HepG2 (cell line): ENCODE data around the gene BCL2L2. TPM values are rescaled to one million over a fixed set of nuclear protein-coding genes. Genes with fewer than 3 reads are reported as not detected.

Source experiments
- ASH2L ChIP-seq: fragments of 300-600, 200-600 bp; sonication (generic); IDR thresholded peaks from 2 replicates; pipeline ENCODE4 v1.7.0; 2017; ENCODE audit warnings: low read depth, mild to moderate bottlenecking, moderate library complexity, mixed read lengths, low read length; ENCODE audit not compliant: insufficient read length
- BORCS8-MEF2B ChIP-seq: sonication (generic); formaldehyde crosslinking; IDR thresholded peaks from 2 replicates; pipeline ENCODE4 v1.8.0; 2022; ENCODE audit warnings: mild to moderate bottlenecking, missing genetic modification reagents
- CCDC6 ChIP-seq: sonication (generic); formaldehyde crosslinking; IDR thresholded peaks from 2 replicates; pipeline ENCODE4 v1.8.1; 2022; ENCODE audit warnings: mild to moderate bottlenecking, missing genetic modification reagents, moderate library complexity
- MLLT10 ChIP-seq: sonication (generic); formaldehyde crosslinking; IDR thresholded peaks from 2 replicates; pipeline ENCODE4 v1.4.0; 2020; ENCODE audit warnings: missing genetic modification reagents
- NKX3-1 ChIP-seq: sonication (generic); formaldehyde crosslinking; IDR thresholded peaks from 2 replicates; pipeline ENCODE4 v1.5.0; 2020; ENCODE audit warnings: missing genetic modification reagents
- NR3C1 ChIP-seq: sonication (generic); formaldehyde crosslinking; IDR thresholded peaks from 2 replicates; pipeline ENCODE4 v1.4.0; 2020; ENCODE audit warnings: missing genetic modification reagents
- PHF8 ChIP-seq: sonication (generic); formaldehyde crosslinking; IDR thresholded peaks from 2 replicates; pipeline ENCODE4 v1.5.0; 2020; ENCODE audit warnings: missing genetic modification reagents
- SCMH1 ChIP-seq: sonication (generic); formaldehyde crosslinking; IDR thresholded peaks from 2 replicates; pipeline ENCODE4 v1.9.0; 2021; ENCODE audit warnings: missing genetic modification reagents, mild to moderate bottlenecking, borderline replicate concordance
- SMAD1 ChIP-seq: sonication (generic); formaldehyde crosslinking; IDR thresholded peaks from 2 replicates; pipeline ENCODE4 v1.4.0; 2020; ENCODE audit warnings: missing genetic modification reagents, low read depth, mild to moderate bottlenecking, borderline replicate concordance
- SP1 ChIP-seq, 2 experiments: fragments of 450-650 bp in 1 of 2; sonication (generic) in 1 of 2; formaldehyde crosslinking in 1 of 2; IDR thresholded peaks; 2 replicates each; pipeline versions ENCODE4 v1.4.0 to v1.6.1; 2016 to 2020; ENCODE audit warnings: missing genetic modification reagents in 1 of 2
- SSRP1 ChIP-seq: IDR thresholded peaks from 2 replicates; pipeline ENCODE4 v1.6.1; 2016; ENCODE audit warnings: control low read depth
- TAF1 ChIP-seq: sonication (generic); formaldehyde crosslinking; IDR thresholded peaks from 2 replicates; pipeline ENCODE4 v1.4.0; 2020; ENCODE audit warnings: missing genetic modification reagents
- ZBTB34 ChIP-seq: sonication (generic); formaldehyde crosslinking; IDR thresholded peaks from 2 replicates; pipeline ENCODE4 v1.8.0; 2022; ENCODE audit warnings: mild to moderate bottlenecking, missing genetic modification reagents
- ZNF296 ChIP-seq: sonication (generic); formaldehyde crosslinking; conservative IDR thresholded peaks from 2 replicates; pipeline ENCODE4 v1.5.0; 2020; ENCODE audit warnings: mild to moderate bottlenecking, missing genetic modification reagents
- ZNF451 ChIP-seq: sonication (generic); formaldehyde crosslinking; IDR thresholded peaks from 2 replicates; pipeline ENCODE4 v1.5.0; 2020; ENCODE audit warnings: mild to moderate bottlenecking, missing genetic modification reagents
- ZNF749 ChIP-seq: sonication (generic); formaldehyde crosslinking; IDR thresholded peaks from 2 replicates; pipeline ENCODE4 v1.8.0; 2022; ENCODE audit warnings: mild to moderate bottlenecking, missing genetic modification reagents, moderate library complexity, borderline replicate concordance
- ZNF790 ChIP-seq: sonication (generic); formaldehyde crosslinking; IDR thresholded peaks from 2 replicates; pipeline ENCODE4 v1.8.0; 2022; ENCODE audit warnings: missing genetic modification reagents, mild to moderate bottlenecking, borderline replicate concordance
- ZSCAN20 ChIP-seq: sonication (generic); formaldehyde crosslinking; IDR thresholded peaks from 2 replicates; pipeline ENCODE4 v1.4.0; 2020; ENCODE audit warnings: missing genetic modification reagents, mild to moderate bottlenecking, borderline replicate concordance
- ZSCAN25 ChIP-seq: sonication (generic); formaldehyde crosslinking; IDR thresholded peaks from 2 replicates; pipeline ENCODE4 v1.8.0; 2022; ENCODE audit warnings: mild to moderate bottlenecking, missing genetic modification reagents
- polyA plus RNA-seq, 8 experiments: library from polyadenylated mRNA; depleted of rRNA in 3 of 8; stranded (reverse) in 7 of 8; unstranded in 1 of 8; fragments of >200 nt; fragmentation: Illumina TruSeq in 4 of 8; extraction: Trizol in 4 of 8; gene quantifications; 2 replicates each; pipeline versions ENCODE4 v1.2.1 to v1.2.3, GENCODE V29; 2011 to 2016; ENCODE audit warnings: low read depth in 4 of 8, missing spikeins in 1 of 8, mixed read lengths in 1 of 8; ENCODE audit not compliant: insufficient read depth in 1 of 8
- total RNA-seq, 5 experiments: library from RNA; depleted of rRNA; stranded (reverse); fragments of >200 nt; fragmentation: Illumina TruSeq; extraction: Trizol; gene quantifications; 2 replicates each; pipeline ENCODE4 v1.2.3, GENCODE V29; 2016; ENCODE audit warnings: low read depth in 1 of 5
- TF ChIP-seq, protein P1 (sequence below): sonication (generic); formaldehyde crosslinking; IDR thresholded peaks from 2 replicates; pipeline ENCODE4 v1.5.0; 2020; ENCODE audit warnings: mild to moderate bottlenecking, missing genetic modification reagents
- TF ChIP-seq, protein P2 (sequence below): sonication (generic); formaldehyde crosslinking; conservative IDR thresholded peaks from 2 replicates; pipeline ENCODE4 v1.4.0; 2020; ENCODE audit warnings: missing genetic modification reagents
- TF ChIP-seq, protein P3 (sequence below): sonication (generic); formaldehyde crosslinking; IDR thresholded peaks from 2 replicates; pipeline ENCODE4 v1.4.0; 2020; ENCODE audit warnings: mild to moderate bottlenecking, missing genetic modification reagents

The BCL2L2 gene
- total and polyA plus RNA-seq, 2 of the 13 experiments (the other 11 are each of a cell fraction or from before 2014, with no cell fraction given) = 28.1 to 49.8 TPM

DNA sequence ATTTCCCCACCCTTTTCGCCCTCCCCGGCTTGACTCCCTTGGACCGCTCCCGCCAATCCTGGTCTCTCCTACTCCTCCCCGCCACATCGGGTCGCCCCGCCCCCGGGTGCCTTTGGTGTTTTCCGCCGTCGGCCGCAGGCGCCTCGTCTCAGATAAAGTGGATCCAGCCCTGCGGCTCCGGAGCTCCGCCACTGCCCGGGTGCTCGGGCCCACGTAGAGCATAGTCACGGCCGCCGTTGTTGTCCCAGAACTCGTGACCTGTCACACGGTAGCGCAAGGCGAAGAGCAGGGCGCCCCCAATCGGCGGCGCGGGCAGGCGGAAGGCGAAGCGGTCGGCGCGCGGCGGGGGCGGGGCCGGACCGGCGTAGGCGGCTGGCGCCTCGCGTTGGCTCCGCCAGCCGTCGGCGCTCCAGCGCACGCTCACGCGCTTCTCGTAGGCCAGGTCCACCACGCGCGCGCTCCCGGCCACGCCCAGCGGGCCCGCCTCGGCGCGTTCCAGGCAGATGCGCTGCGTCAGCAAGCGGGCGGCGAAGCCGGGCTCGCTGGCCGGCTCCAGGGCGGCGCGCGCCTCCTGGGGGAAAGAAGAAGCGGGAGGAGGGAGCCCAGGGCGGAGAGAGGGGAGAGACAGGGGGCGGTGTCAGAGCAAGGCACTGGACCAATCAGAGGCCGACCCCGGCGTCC lies 5.2 kb upstream of the BCL2L2 start (continued):
- TF ChIP-seq, protein P1, sequence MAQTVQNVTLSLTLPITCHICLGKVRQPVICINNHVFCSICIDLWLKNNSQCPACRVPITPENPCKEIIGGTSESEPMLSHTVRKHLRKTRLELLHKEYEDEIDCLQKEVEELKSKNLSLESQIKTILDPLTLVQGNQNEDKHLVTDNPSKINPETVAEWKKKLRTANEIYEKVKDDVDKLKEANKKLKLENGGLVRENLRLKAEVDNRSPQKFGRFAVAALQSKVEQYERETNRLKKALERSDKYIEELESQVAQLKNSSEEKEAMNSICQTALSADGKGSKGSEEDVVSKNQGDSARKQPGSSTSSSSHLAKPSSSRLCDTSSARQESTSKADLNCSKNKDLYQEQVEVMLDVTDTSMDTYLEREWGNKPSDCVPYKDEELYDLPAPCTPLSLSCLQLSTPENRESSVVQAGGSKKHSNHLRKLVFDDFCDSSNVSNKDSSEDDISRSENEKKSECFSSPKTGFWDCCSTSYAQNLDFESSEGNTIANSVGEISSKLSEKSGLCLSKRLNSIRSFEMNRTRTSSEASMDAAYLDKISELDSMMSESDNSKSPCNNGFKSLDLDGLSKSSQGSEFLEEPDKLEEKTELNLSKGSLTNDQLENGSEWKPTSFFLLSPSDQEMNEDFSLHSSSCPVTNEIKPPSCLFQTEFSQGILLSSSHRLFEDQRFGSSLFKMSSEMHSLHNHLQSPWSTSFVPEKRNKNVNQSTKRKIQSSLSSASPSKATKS (CRISPR knock-in tag) = no peak
- TF ChIP-seq ZNF749 (CRISPR knock-in tag) (no peak; the same call in 1 of the 2 replicates), ZNF451 (CRISPR knock-in tag) (no peak; the same call in none of the 2 replicates), SP1 (IDR thresholded peaks at IDR 0.05) (no peak), SP1 (CRISPR knock-in tag; IDR thresholded peaks at IDR 0.05) (peak; percentile 92), SSRP1 (no peak), PHF8 (CRISPR knock-in tag) (peak; percentile 81), NKX3-1 (peak; percentile 94), MLLT10 (CRISPR knock-in tag) (no peak), ZBTB34 (peak; percentile 54), SCMH1 (CRISPR knock-in tag) (no peak), ZSCAN25 (CRISPR knock-in tag) (0 out of 2 replicates have a peak, but pooled peaks have one; percentile 53), NR3C1 (CRISPR knock-in tag) (peak; percentile 93), ZNF296 (no peak), BORCS8-MEF2B (peak; percentile 82), ZNF790 (no peak), ASH2L (peak; percentile 93), TAF1 (CRISPR knock-in tag) (peak; percentile 62), CCDC6 (CRISPR knock-in tag) (no peak), ZSCAN20 (CRISPR knock-in tag) (no peak; the same call in 1 of the 2 replicates), SMAD1 (CRISPR knock-in tag) (0 out of 2 replicates have a peak, but pooled peaks have one; percentile 43)
- TF ChIP-seq, protein P2, sequence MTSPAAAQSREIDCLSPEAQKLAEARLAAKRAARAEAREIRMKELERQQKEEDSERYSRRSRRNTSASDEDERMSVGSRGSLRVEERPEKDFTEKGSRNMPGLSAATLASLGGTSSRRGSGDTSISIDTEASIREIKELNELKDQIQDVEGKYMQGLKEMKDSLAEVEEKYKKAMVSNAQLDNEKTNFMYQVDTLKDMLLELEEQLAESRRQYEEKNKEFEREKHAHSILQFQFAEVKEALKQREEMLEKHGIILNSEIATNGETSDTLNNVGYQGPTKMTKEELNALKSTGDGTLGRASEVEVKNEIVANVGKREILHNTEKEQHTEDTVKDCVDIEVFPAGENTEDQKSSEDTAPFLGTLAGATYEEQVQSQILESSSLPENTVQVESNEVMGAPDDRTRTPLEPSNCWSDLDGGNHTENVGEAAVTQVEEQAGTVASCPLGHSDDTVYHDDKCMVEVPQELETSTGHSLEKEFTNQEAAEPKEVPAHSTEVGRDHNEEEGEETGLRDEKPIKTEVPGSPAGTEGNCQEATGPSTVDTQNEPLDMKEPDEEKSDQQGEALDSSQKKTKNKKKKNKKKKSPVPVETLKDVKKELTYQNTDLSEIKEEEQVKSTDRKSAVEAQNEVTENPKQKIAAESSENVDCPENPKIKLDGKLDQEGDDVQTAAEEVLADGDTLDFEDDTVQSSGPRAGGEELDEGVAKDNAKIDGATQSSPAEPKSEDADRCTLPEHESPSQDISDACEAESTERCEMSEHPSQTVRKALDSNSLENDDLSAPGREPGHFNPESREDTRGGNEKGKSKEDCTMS = peak; percentile 91
- TF ChIP-seq, protein P3, sequence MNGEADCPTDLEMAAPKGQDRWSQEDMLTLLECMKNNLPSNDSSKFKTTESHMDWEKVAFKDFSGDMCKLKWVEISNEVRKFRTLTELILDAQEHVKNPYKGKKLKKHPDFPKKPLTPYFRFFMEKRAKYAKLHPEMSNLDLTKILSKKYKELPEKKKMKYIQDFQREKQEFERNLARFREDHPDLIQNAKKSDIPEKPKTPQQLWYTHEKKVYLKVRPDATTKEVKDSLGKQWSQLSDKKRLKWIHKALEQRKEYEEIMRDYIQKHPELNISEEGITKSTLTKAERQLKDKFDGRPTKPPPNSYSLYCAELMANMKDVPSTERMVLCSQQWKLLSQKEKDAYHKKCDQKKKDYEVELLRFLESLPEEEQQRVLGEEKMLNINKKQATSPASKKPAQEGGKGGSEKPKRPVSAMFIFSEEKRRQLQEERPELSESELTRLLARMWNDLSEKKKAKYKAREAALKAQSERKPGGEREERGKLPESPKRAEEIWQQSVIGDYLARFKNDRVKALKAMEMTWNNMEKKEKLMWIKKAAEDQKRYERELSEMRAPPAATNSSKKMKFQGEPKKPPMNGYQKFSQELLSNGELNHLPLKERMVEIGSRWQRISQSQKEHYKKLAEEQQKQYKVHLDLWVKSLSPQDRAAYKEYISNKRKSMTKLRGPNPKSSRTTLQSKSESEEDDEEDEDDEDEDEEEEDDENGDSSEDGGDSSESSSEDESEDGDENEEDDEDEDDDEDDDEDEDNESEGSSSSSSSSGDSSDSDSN (CRISPR knock-in tag) = peak; percentile 88
